GM12878 (cell line): Measurements from ENCODE around the gene PLXNB2. TPM values are rescaled to one million over a fixed set of nuclear protein-coding genes. Genes with fewer than 3 reads are reported as not detected.

Source experiments
- ATAC-seq: fragments of 200-7000 bp; cut with Tn5 transposase; 3 replicates; pipeline ENCODE4 v1.9.1; 2020; ENCODE audit warnings: mild to moderate bottlenecking, moderate library complexity
- BruUV-seq: library from RNA; stranded (reverse); fragments of 400-500 nt; replicated peaks from 2 replicates; lab custom pipeline; 2021; lab: Mats Ljungman, UMichigan
- CTCF ChIA-PET: fragments of 300-600 bp; sonication (Branson Sonifier 250); formaldehyde crosslinking; extraction: SDS; loops from one replicate; lab custom pipeline; 2021; ENCODE audit warnings: inconsistent platforms; lab: Yijun Ruan, JAX
- POLR2A ChIA-PET: fragments of 350-600 bp; formaldehyde crosslinking; extraction: SDS; loops from one replicate; lab custom pipeline; 2021; ENCODE audit warnings: inconsistent platforms; lab: Charles Lee
- RAD21 ChIA-PET: fragments of 300-600 bp; sonication (Branson Sonifier 250); formaldehyde crosslinking; loops from one replicate; lab custom pipeline; 2023; ENCODE audit warnings: antibody characterized with exemption; ENCODE audit not compliant: unreplicated experiment; lab: Charles Lee
- SMC1A ChIA-PET: fragments of 300-600 bp; sonication (Branson Sonifier 250); formaldehyde crosslinking; loops from one replicate; lab custom pipeline; 2023; ENCODE audit not compliant: unreplicated experiment, uncharacterized antibody; lab: Charles Lee
- DNase-seq: peaks from one replicate; pipeline ENCODE4 v3.0.0-alpha.2; 2011; ENCODE audit warnings: low read depth, low spot score
- FAIRE-seq: peaks from 3 replicates; lab custom pipeline; 2011; peaks lifted over from hg19 to GRCh38; lab: Jason Lieb, UNC
- H2AFZ ChIP-seq: 2 replicates; pipeline ENCODE4 v1.6.0; 2011; ENCODE audit warnings: low read depth, low read length, control low read depth; ENCODE audit not compliant: control insufficient read depth
- H3K27ac ChIP-seq: 2 replicates; pipeline ENCODE4 v1.5.1; 2011; ENCODE audit warnings: control low read depth; ENCODE audit not compliant: control insufficient read depth, insufficient read depth
- H3K27me3 ChIP-seq, 2 experiments: replicated peaks in 1 of 2; 2 replicates each; pipeline versions ENCODE4 v1.6.0 to v1.6.1; 2011; ENCODE audit warnings: low read length in 1 of 2; ENCODE audit not compliant: control insufficient read depth in 2 of 2, insufficient read depth in 2 of 2
- H3K36me3 ChIP-seq, 2 experiments: 2 replicates each; pipeline ENCODE4 v1.5.1; 2011; ENCODE audit warnings: low read length in 1 of 2; ENCODE audit not compliant: control insufficient read depth in 2 of 2, insufficient read depth in 2 of 2
- H3K4me1 ChIP-seq: 2 replicates; pipeline ENCODE4 v1.6.1; 2011; ENCODE audit warnings: mild to moderate bottlenecking, low read length, moderate library complexity, mixed read lengths; ENCODE audit not compliant: control insufficient read depth, insufficient read depth
- H3K4me2 ChIP-seq: 2 replicates; pipeline ENCODE4 v1.6.0; 2011; ENCODE audit warnings: control low read depth; ENCODE audit not compliant: control insufficient read depth, insufficient read depth
- H3K4me3 ChIP-seq: fragments of 200-600 bp; sonication (generic); 2 replicates; pipeline ENCODE4 v1.5.1; 2016
- H3K79me2 ChIP-seq: 2 replicates; pipeline ENCODE4 v1.6.0; 2011; ENCODE audit warnings: low read length; ENCODE audit not compliant: control insufficient read depth, insufficient read depth
- H3K9ac ChIP-seq: 2 replicates; pipeline ENCODE4 v1.8.0; 2011; ENCODE audit warnings: low read length, control low read depth, mixed read lengths; ENCODE audit not compliant: control insufficient read depth, insufficient read depth
- H3K9me3 ChIP-seq: replicated peaks from 3 replicates; pipeline ENCODE4 v1.5.1; 2011; ENCODE audit warnings: mild to moderate bottlenecking, low read length; ENCODE audit not compliant: control insufficient read depth, insufficient read depth
- H4K20me1 ChIP-seq: 2 replicates; pipeline ENCODE4 v1.6.0; 2011; ENCODE audit not compliant: control insufficient read depth, insufficient read depth
- CTCF ChIP-seq, 3 experiments: IDR thresholded peaks in 2 of 3; conservative IDR thresholded peaks in 1 of 3; 2 replicates each; pipeline ENCODE4 v1.5.1; 2011; ENCODE audit warnings: low read depth in 3 of 3, low read length in 3 of 3, mild to moderate bottlenecking in 3 of 3, control low read depth in 2 of 3, moderate library complexity in 2 of 3, inconsistent platforms in 1 of 3, mixed read lengths in 1 of 3; ENCODE audit not compliant: control insufficient read depth in 2 of 3, insufficient read depth in 1 of 3; ENCODE audit errors: extremely low read depth in 1 of 3
- EGR1 ChIP-seq, 2 experiments: IDR thresholded peaks; 1 replicate in 1 of 2; 2 replicates in 1 of 2; pipeline ENCODE4 v1.6.1; 2011 to 2012; ENCODE audit warnings: low read depth in 2 of 2, low read length in 2 of 2, borderline replicate concordance in 1 of 2, mild to moderate bottlenecking in 1 of 2, moderate library complexity in 1 of 2
- FOXK2 ChIP-seq: fragments of 450-650 bp; IDR thresholded peaks from 2 replicates; pipeline ENCODE4 v1.6.1; 2017; ENCODE audit warnings: mild to moderate bottlenecking, moderate library complexity
- POLR2AphosphoS5 ChIP-seq: IDR thresholded peaks from 2 replicates; pipeline ENCODE4 v1.6.1; 2011; ENCODE audit warnings: mild to moderate bottlenecking, low read length, inconsistent platforms
- WGBS: methylation state at CpG from one replicate; pipeline ENCODE4 v1.1.6; 2016; ENCODE audit warnings: low lambda C conversion rate; ENCODE audit not compliant: insufficient replicate concordance, insufficient coverage; ENCODE audit errors: missing lambda C conversion rate; 5-methylcytosine and 5-hydroxymethylcytosine counted together
- in situ Hi-C: fragments of 300-500 bp; cut with MboI; formaldehyde crosslinking; loops from 9 replicates; pipeline ENCODE4 v1.14.3; 2018; ENCODE audit warnings: mixed read lengths
- intact Hi-C: fragments of 100-400 bp; cut with micrococcal nuclease; formaldehyde crosslinking; loops from one replicate; pipeline ENCODE4 v1.14.2; 2022; ENCODE audit not compliant: unreplicated experiment
- polyA plus RNA-seq, 11 experiments: library from polyadenylated mRNA; depleted of rRNA in 4 of 11; unstranded in 6 of 11; stranded (reverse) in 5 of 11; fragments of >200 nt; fragmentation: Nextera tagmentation in 4 of 11; fragmentation: Illumina TruSeq in 1 of 11; extraction: Ambion mirVana in 4 of 11; extraction: Trizol in 1 of 11; gene quantifications; 1 replicate in 1 of 11; 2 replicates in 10 of 11; pipeline versions ENCODE4 v1.2.1 to v1.2.3, GENCODE V29; 2011 to 2016; ENCODE audit warnings: inconsistent platforms in 2 of 11, missing spikeins in 2 of 11, low read depth in 1 of 11
- total RNA-seq, 4 experiments: library from RNA; depleted of rRNA in 3 of 4; stranded (reverse); fragments of >200 nt in 3 of 4; fragmentation: Illumina TruSeq in 1 of 4; extraction: Trizol in 1 of 4; gene quantifications; 2 replicates each; pipeline versions ENCODE4 v1.2.1 to v1.2.3, GENCODE V29; 2013 to 2021

The PLXNB2 gene
- total and polyA plus RNA-seq, 10 of the 15 experiments (the other 5 are each of a cell fraction or from before 2014, with no cell fraction given), result 0.68 to 134 (median 41.9) TPM

GRCh38 chr22:50245214-50246072, 62.0 kb downstream of the PLXNB2 start:
- SMC1A ChIA-PET, result no interaction called here
- peak overlapping the region; percentile 90 for H2AFZ ChIP-seq

More at GRCh38 chr22:50245214-50246072, 62.0 kb downstream of the PLXNB2 start:
- WGBS, result 12% methylated on average over 33 of the region's 53 CpGs
- ChIA-PET RAD21 (no interaction called here), POLR2A (no interaction called here), CTCF (interaction anchor here (1.2 to 1.6 kb wide), 2 partner anchors 8 to 16 kb away, joined by 3 read pairs; no protein-coding TSS in a partner anchor)
- BruUV-seq, result no TSS peak
- FAIRE-seq (no peak), ATAC-seq (peak; percentile 27), DNase-seq (no peak)
- H3K27me3 ChIP-seq, result no peaks in the 10 kb centered on the region
- peak overlapping the region; percentile 71 for H3K27ac ChIP-seq
- H3K4me3 ChIP-seq, result peak overlapping the region; percentile 83
- H4K20me1 ChIP-seq, result no peaks in the 10 kb centered on the region; the same call in none of the 2 replicates
- peak overlapping the region; percentile 91 for H3K4me2 ChIP-seq
- TF ChIP-seq EGR1 (IDR thresholded peaks at IDR 0.05; ENCODE audit: borderline replicate concordance in 1 of 2, low read depth in 2 of 2, low read length in 2 of 2) (peak; percentile 1 to 40; a peak in 2 of 3 replicates), CTCF (IDR thresholded peaks at IDR 0.05 in 2 of 3, conservative IDR thresholded peaks at IDR 0.05 in 1 of 3; ENCODE audit: control insufficient read depth in 2 of 3, extremely low read depth in 1 of 3, insufficient read depth in 1 of 3, low read depth in 3 of 3, low read length in 3 of 3) (no peak), FOXK2 (no peak), POLR2AphosphoS5 (0 out of 2 replicates have a peak, but pooled peaks have one; percentile 9)
- in situ Hi-C loops (no loop called here), intact Hi-C loops (loop anchor here (10.0 kb wide), 1 partner anchor 229 kb away; the partner anchor contains the start of gene SBF1)
- peaks cover 28% of the 10 kb centered on the region for H3K4me1 ChIP-seq
- peaks cover 59% of the 10 kb centered on the region for H3K79me2 ChIP-seq
- H3K36me3 ChIP-seq, result peaks cover 6 to 14% of the 10 kb centered on the region in 2 experiments; a peak in 3 of 4 replicates
- H3K9me3 ChIP-seq, result no peaks in the 10 kb centered on the region
- peak overlapping the region; percentile 90 for H3K9ac ChIP-seq
